ENCODE measurements around the gene SSH2. TPM values are rescaled to one million over a fixed set of nuclear protein-coding genes. Genes with fewer than 3 reads are reported as not detected.

SSH2 gene
- total RNA-seq, 2 experiments from 2014 or later, result 62.9 to 65.8 TPM

DNA sequence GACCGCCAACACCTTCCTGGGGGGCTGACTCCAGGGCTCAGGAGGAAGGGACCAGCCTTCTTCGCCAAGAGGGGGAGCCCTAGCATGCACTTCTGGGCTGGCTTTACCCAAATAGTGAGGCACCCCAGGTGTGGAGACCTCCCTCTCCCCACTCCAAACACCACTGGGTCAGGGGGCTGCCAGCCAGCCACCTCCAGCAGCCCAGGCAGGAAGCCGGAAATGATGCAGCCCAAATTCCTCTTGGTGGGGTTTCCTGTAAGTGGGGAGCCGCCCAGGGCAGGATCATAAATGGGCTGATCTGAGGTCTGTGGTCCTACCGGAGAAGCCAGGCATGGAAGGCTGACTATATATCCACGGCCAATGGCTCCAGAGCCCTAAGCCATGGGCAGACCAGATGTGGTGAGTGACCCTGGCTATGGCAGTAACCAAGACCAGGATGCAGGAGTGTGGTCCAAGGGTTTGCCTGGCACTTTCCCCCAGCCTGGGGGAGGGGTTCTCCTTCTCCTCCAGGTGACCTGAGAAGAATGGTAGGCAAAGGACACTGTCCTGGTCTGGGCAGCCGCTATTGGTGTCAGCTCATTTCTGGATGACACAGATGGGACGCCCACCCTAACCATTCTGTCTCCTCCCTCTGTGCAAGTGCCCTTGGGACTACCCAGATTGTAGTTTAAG, 344.8 kb downstream of the SSH2 start:
- peaks cover 18% of the 10 kb centered on the region for H3K36me3 Mint-ChIP-seq (ENCODE audit: low read depth)
- ChIA-PET POLR2A (interaction anchor here (1.7 to 4.9 kb wide), 3 partner anchors 18 to 31 kb away, joined by 4 to 61 read pairs (median 24); partner anchors contain the start of genes ABHD15 and TP53I13), CTCF (interaction anchor here (1.2 to 4.4 kb wide), 5 partner anchors 13 to 215 kb away, joined by 3 to 19 read pairs (median 4); no protein-coding TSS in a partner anchor)
- no peaks in the 10 kb centered on the region for H3K9me3 Mint-ChIP-seq
- H3K4me3 Mint-ChIP-seq, result peak overlapping the region; percentile 37
- H3K4me1 Mint-ChIP-seq, result peaks cover 60% of the 10 kb centered on the region
- peak overlapping the region; percentile 73 for H3K27ac Mint-ChIP-seq
- H3K27me3 Mint-ChIP-seq, result no peaks in the 10 kb centered on the region
- no peak for DNase-seq

DNA sequence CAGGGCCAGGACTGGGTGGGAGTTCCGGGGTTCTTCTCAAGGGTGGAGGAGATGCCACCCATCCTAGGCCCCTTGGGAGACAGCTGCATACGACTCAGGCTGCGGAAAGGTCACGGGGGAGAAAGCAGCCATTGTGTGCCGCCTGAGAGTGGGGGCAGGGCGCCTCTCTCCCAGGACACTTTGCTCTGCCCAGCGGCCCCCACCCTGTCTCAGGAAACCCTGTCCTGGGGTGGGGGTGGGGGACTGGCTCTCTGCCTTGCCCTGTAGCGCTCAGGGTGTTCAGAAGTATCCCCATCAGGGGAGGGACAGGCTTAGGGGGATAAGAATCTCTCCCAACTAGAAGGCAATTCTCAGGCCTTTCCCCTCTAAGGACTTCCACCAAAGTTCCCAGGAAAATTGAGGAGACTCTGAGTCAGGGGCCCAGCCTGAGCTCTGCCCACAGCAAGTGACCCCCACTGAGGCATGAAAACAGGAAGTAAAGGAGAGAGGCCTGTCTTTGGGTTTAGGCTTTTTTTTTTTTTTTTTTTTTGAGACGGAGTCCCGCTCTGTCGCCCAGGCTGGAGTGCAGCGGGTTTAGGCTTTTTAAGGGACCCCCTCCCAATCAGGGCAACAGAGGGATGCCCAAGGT, 345.5 kb downstream of the SSH2 start:
- H3K27ac Mint-ChIP-seq, result peak overlapping the region; percentile 73
- no peak overlapping the region for H3K4me3 Mint-ChIP-seq
- H3K27me3 Mint-ChIP-seq, result no peaks in the 10 kb centered on the region
- DNase-seq, result no peak
- H3K4me1 Mint-ChIP-seq, result peaks cover 57% of the 10 kb centered on the region
- H3K9me3 Mint-ChIP-seq, result no peaks in the 10 kb centered on the region
- peaks cover 19% of the 10 kb centered on the region for H3K36me3 Mint-ChIP-seq (ENCODE audit: low read depth)
- CTCF ChIA-PET, result interaction anchor here (0.7 to 4.4 kb wide), 5 partner anchors 12 to 195 kb away, joined by 3 to 19 read pairs (median 4); no protein-coding TSS in a partner anchor
- POLR2A ChIA-PET, result interaction anchor here (4.9 kb wide), 1 partner anchor 32 kb away, joined by 61 read pairs; no protein-coding TSS in a partner anchor

DNA sequence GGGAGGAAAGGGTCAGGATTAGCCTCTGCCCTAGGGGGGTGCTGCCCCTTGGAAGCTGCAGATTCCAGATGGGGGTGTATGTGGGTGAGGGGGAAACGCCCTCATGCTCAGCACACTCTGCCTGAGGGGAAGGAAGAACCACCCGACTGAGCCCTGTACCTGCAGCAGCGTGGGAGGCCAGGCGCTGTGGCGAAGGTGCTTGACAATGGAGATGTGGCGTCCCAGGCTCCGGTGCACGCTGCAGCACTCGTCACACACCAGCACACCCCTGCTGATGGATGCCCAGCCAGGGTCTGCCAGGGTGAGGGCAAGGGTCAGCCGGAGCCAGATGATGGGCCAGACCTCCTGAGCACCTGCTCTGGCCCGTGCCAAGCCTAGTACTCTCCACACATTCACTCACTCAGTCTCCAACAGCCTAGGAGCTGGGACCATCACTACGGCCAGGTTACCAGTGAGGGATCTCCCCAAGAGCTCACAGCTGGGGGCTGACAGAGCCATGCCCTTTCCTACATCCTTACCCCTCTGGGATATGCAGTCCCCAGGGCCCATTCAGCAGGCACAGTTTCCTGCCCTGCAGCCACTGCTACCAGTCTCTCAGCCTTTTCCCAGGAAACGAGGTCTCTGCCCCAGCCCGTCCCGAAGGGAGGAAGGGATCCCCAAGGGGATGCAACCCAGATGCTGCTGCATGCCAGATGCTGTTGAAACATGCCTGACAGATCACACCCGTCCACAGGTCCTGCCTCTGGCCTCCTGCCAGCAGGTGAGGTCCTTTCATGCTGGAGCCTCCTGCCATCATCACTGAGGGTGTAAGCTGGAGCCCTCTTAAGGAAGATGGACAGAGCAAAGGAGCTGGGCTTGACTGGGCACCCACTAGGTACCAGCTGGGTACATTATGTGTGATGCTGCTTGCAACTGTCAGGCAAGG, 346.4 kb downstream of the SSH2 start:
- peak overlapping the region; percentile 73 for H3K27ac Mint-ChIP-seq
- peaks cover 57% of the 10 kb centered on the region for H3K4me1 Mint-ChIP-seq
- no peaks in the 10 kb centered on the region for H3K9me3 Mint-ChIP-seq
- ChIA-PET POLR2A (interaction anchor here (1.6 kb wide), 1 partner anchor 34 kb away, joined by 8 read pairs; no protein-coding TSS in a partner anchor), CTCF (interaction anchor here (1.7 to 5.5 kb wide), 4 partner anchors 8 to 34 kb away, joined by 3 to 43 read pairs (median 30); partner anchors contain the start of gene ANKRD13B)
- no peaks in the 10 kb centered on the region for H3K27me3 Mint-ChIP-seq
- peaks cover 23% of the 10 kb centered on the region for H3K36me3 Mint-ChIP-seq (ENCODE audit: low read depth)
- H3K4me3 Mint-ChIP-seq, result no peak overlapping the region
- DNase-seq, result no peak

- no peak overlapping the region for H3K27ac Mint-ChIP-seq
- no peaks in the 10 kb centered on the region for H3K9me3 Mint-ChIP-seq
- H3K4me1 Mint-ChIP-seq, result peaks cover 52% of the 10 kb centered on the region
- DNase-seq, result no peak
- CTCF ChIA-PET, result interaction anchor here (2.0 to 5.5 kb wide), 4 partner anchors 9 to 35 kb away, joined by 6 to 43 read pairs (median 30); partner anchors contain the start of gene ANKRD13B
- H3K4me3 Mint-ChIP-seq, result no peak overlapping the region
- no peaks in the 10 kb centered on the region for H3K27me3 Mint-ChIP-seq
- H3K36me3 Mint-ChIP-seq (ENCODE audit: low read depth), result peaks cover 28% of the 10 kb centered on the region
- POLR2A ChIA-PET, result interaction anchor here (1.3 to 1.7 kb wide), 3 partner anchors 8 to 35 kb away, joined by 4 to 8 read pairs (median 8); partner anchors contain the start of gene ABHD15
These were observed 347.3 kb downstream of the SSH2 start for GRCh38 chr17:29582772-29583171.

GRCh38 chr17:29582254-29582765, 347.7 kb downstream of the SSH2 start:
- H3K9me3 Mint-ChIP-seq, result no peaks in the 10 kb centered on the region
- peak overlapping the region; percentile 26 for H3K27ac Mint-ChIP-seq
- no peak for DNase-seq
- H3K27me3 Mint-ChIP-seq, result no peaks in the 10 kb centered on the region
- peaks cover 47% of the 10 kb centered on the region for H3K4me1 Mint-ChIP-seq
- H3K36me3 Mint-ChIP-seq (ENCODE audit: low read depth), result peaks cover 30% of the 10 kb centered on the region
- no peak overlapping the region for H3K4me3 Mint-ChIP-seq
- ChIA-PET POLR2A (interaction anchor here (1.3 to 1.7 kb wide), 3 partner anchors 9 to 35 kb away, joined by 4 to 8 read pairs (median 8); partner anchors contain the start of gene ABHD15), CTCF (interaction anchor here (0.5 to 5.5 kb wide), 5 partner anchors 9 to 291 kb away, joined by 3 to 43 read pairs (median 19); partner anchors contain the start of gene ANKRD13B)

- no peak for DNase-seq
- Mint-ChIP-seq H3K4me1 (peaks cover 41% of the 10 kb centered on the region), H3K9me3 (no peaks in the 10 kb centered on the region), H3K27me3 (no peaks in the 10 kb centered on the region), H3K27ac (no peak overlapping the region), H3K4me3 (no peak overlapping the region), H3K36me3 (ENCODE audit: low read depth) (peaks cover 30% of the 10 kb centered on the region)
- ChIA-PET POLR2A (interaction anchor here (1.2 to 4.4 kb wide), 5 partner anchors 9 to 36 kb away, joined by 4 to 24 read pairs (median 8); partner anchors contain the start of gene ABHD15), CTCF (interaction anchor here (0.5 to 5.5 kb wide), 10 partner anchors 9 to 291 kb away, joined by 3 to 43 read pairs (median 6); partner anchors contain the start of gene ANKRD13B)
These were observed 348.3 kb downstream of the SSH2 start for GRCh38 chr17:29581583-29582253.

GRCh38 chr17:29579866-29580771, 349.9 kb downstream of the SSH2 start:
- ChIA-PET POLR2A (interaction anchor here (1.2 to 4.4 kb wide), 3 partner anchors 12 to 37 kb away, joined by 5 to 24 read pairs (median 13); partner anchors contain the start of genes ABHD15 and ANKRD13B), CTCF (interaction anchor here (0.6 to 5.5 kb wide), 12 partner anchors 8 to 351 kb away, joined by 3 to 43 read pairs (median 4); partner anchors contain the start of gene ANKRD13B)
- Mint-ChIP-seq H3K27me3 (no peaks in the 10 kb centered on the region), H3K9me3 (no peaks in the 10 kb centered on the region), H3K27ac (peak overlapping the region; percentile 85), H3K4me1 (peaks cover 25% of the 10 kb centered on the region), H3K4me3 (no peak overlapping the region), H3K36me3 (ENCODE audit: low read depth) (peaks cover 36% of the 10 kb centered on the region)
- DNase-seq, result peak; percentile 90

DNA sequence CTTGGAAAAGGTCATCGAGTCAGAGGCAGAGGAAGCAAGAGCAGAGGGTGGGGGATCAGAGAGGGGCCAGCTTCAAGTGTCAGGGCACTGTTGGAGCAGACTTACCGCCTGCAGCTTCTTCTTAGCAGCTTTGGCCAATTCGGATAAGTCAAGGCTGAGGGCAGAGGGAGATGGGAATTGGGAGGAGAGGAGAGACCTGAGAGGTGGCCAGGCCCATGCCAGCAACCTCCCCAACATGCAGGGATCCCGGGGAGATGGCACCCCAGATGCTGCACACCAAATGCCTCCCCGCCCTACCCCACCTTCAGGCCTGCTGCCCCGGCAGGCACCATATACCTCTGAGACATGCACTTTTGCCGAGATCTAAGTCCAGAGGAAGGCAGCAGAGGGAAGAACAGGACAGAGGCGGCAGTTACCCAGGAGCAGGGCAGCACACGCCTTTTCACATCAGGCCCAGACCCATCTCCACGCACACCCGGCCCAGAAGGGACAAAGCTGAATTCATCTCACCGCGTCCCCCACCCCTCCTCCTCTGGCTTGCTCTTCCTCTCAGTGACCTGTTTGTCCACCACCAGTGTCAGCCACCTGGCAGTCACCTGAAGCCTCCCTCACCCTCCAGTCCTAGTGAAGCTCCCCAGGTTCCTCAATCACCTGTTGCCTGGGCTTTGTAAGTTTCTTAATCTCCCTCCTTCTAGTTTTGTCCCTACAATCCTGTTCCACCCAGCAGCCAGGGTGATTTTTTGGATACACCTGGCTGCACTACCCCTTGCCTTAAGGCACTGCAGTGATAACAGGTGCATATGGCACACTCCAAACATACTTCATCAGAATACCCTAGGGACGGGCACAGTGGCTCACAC, 351.2 kb downstream of the SSH2 start:
- no peaks in the 10 kb centered on the region for H3K9me3 Mint-ChIP-seq
- ChIA-PET CTCF (interaction anchor here (1.0 to 5.5 kb wide), 7 partner anchors 9 to 353 kb away, joined by 3 to 43 read pairs (median 4); partner anchors contain the start of gene ANKRD13B), POLR2A (interaction anchor here (2.1 to 4.4 kb wide), 2 partner anchors 13 to 38 kb away, joined by 13 to 24 read pairs; partner anchors contain the start of gene ANKRD13B)
- peaks cover 15% of the 10 kb centered on the region for H3K4me1 Mint-ChIP-seq
- no peaks in the 10 kb centered on the region for H3K27me3 Mint-ChIP-seq
- no peak overlapping the region for H3K4me3 Mint-ChIP-seq
- H3K36me3 Mint-ChIP-seq (ENCODE audit: low read depth), result peaks cover 42% of the 10 kb centered on the region
- no peak for DNase-seq
- no peak overlapping the region for H3K27ac Mint-ChIP-seq

- Mint-ChIP-seq H3K36me3 (ENCODE audit: low read depth) (peaks cover 38% of the 10 kb centered on the region), H3K27ac (no peak overlapping the region), H3K9me3 (no peaks in the 10 kb centered on the region), H3K4me3 (no peak overlapping the region), H3K27me3 (no peaks in the 10 kb centered on the region), H3K4me1 (peaks cover 7% of the 10 kb centered on the region)
- ChIA-PET CTCF (interaction anchor here (1.0 kb wide), 2 partner anchors 36 to 40 kb away, joined by 3 read pairs; no protein-coding TSS in a partner anchor), POLR2A (interaction anchor here (1.4 to 5.8 kb wide), 3 partner anchors 11 to 39 kb away, joined by 3 to 36 read pairs (median 24); no protein-coding TSS in a partner anchor)
- no peak for DNase-seq
These were observed 352.4 kb downstream of the SSH2 start for GRCh38 chr17:29577385-29578211.

All from activated CD4-positive, alpha-beta memory T cell treated with anti-CD3 and anti-CD28 coated beads, Interleukin-2, amount 10 ng/mL, durations not matched to agents 7 days and 5 days (primary cell).